T-cell (primary cell): ENCODE measurements around the gene POLE2. TPM values are rescaled to one million over a fixed set of nuclear protein-coding genes. Genes with fewer than 3 reads are reported as not detected.

ENCODE experiments used
- ATAC-seq, 4 experiments: fragments of 200-7000 bp in 3 of 4; fragments of 150-1000 bp in 1 of 4; cut with Tn5 transposase; replicated peaks in 1 of 4; 1 replicate in 3 of 4; 2 replicates in 1 of 4; pipeline ENCODE4 v1.10.0; 2021; ENCODE audit warnings: moderate library complexity in 3 of 4, mild to moderate bottlenecking in 2 of 4, moderate number of reproducible peaks in 1 of 4
- CTCF ChIA-PET, 2 donors: fragments of 300-600 bp; sonication (Branson Sonifier 250); formaldehyde crosslinking; loops; one replicate each; lab custom pipeline; 2022; ENCODE audit warnings: antibody characterized with exemption in 2 of 2; lab: Charles Lee
- POLR2A ChIA-PET, 2 donors: fragments of 300-600 bp; sonication (Branson Sonifier 250); formaldehyde crosslinking; loops; one replicate each; lab custom pipeline; 2022; ENCODE audit warnings: antibody characterized with exemption in 2 of 2; lab: Charles Lee
- DNase-seq, 35 experiments: peaks; one replicate each; pipeline versions ENCODE4 v3.0.0 to v3.0.0-alpha.2; 2013 to 2023
- H3K27ac ChIP-seq: one replicate; pipeline ENCODE4 v1.5.1; 2013; ENCODE audit warnings: low read length
- H3K27me3 ChIP-seq, 2 experiments: replicated peaks in 1 of 2; 1 replicate in 1 of 2; 2 replicates in 1 of 2; pipeline versions ENCODE4 v1.6.1 to v1.7.0; 2013; ENCODE audit warnings: low read length in 1 of 2, mixed read lengths in 1 of 2; ENCODE audit not compliant: control insufficient read depth in 2 of 2, insufficient read depth in 2 of 2; ENCODE audit errors: extremely low read depth in 1 of 2
- H3K36me3 ChIP-seq, 2 donors: 1 replicate in 1 of 2; 2 replicates in 1 of 2; pipeline versions ENCODE4 v1.6.1 to v1.7.0; 2013; ENCODE audit warnings: low read length in 1 of 2; ENCODE audit not compliant: control insufficient read depth in 2 of 2, insufficient read depth in 1 of 2; ENCODE audit errors: extremely low read depth in 1 of 2
- H3K4me1 ChIP-seq, 2 experiments: 1 replicate in 1 of 2; 2 replicates in 1 of 2; pipeline versions ENCODE4 v1.6.1 to v1.7.0; 2013; ENCODE audit warnings: low read length in 2 of 2, mixed read lengths in 1 of 2; ENCODE audit not compliant: insufficient read depth in 2 of 2, control insufficient read depth in 1 of 2; ENCODE audit errors: extremely low read depth in 1 of 2
- H3K4me3 ChIP-seq, 2 donors: 1 replicate in 1 of 2; 2 replicates in 1 of 2; pipeline versions ENCODE4 v1.5.1 to v1.7.0; 2013; ENCODE audit warnings: mild to moderate bottlenecking in 2 of 2, low read length in 1 of 2, moderate library complexity in 1 of 2; ENCODE audit not compliant: control insufficient read depth in 1 of 2; ENCODE audit errors: extremely low read depth in 1 of 2
- H3K9me3 ChIP-seq: 2 replicates; pipeline ENCODE4 v1.7.0; 2013
- H3K27ac Mint-ChIP-seq, 2 donors: one replicate each; pipeline ENCODE4 v1.8.0; 2020 to 2021; ENCODE audit warnings: mild to moderate bottlenecking in 2 of 2, mixed read lengths in 2 of 2
- H3K27me3 Mint-ChIP-seq, 2 donors: one replicate each; pipeline ENCODE4 v1.8.0; 2021 to 2022; ENCODE audit warnings: mixed read lengths in 2 of 2
- H3K36me3 Mint-ChIP-seq: one replicate; pipeline ENCODE4 v1.8.0; 2021; ENCODE audit warnings: mixed read lengths
- H3K4me1 Mint-ChIP-seq, 3 donors: one replicate each; pipeline ENCODE4 v1.8.0; 2020 to 2022; ENCODE audit warnings: mixed read lengths in 3 of 3, mild to moderate bottlenecking in 1 of 3
- H3K4me3 Mint-ChIP-seq, 3 donors: one replicate each; pipeline ENCODE4 v1.8.0; 2020 to 2022; ENCODE audit warnings: mild to moderate bottlenecking in 3 of 3, mixed read lengths in 3 of 3, moderate library complexity in 3 of 3
- H3K9me3 Mint-ChIP-seq, 3 donors: one replicate each; pipeline ENCODE4 v1.8.0; 2020 to 2022; ENCODE audit warnings: mixed read lengths in 3 of 3
- WGBS: methylation state at CpG from one replicate; pipeline ENCODE4 v1.1.5; 2013; ENCODE audit warnings: missing lambda C conversion rate; ENCODE audit not compliant: insufficient coverage; 5-methylcytosine and 5-hydroxymethylcytosine counted together
- total RNA-seq, 35 experiments: library from RNA in 6 of 35; stranded (reverse) in 6 of 35; fragments of 120-200 nt in 1 of 35; gene quantifications; one replicate each; pipeline versions ENCODE4 v1.2.1 to v1.2.4 and lab custom pipeline; 2013 to 2026

Gene POLE2
- total RNA-seq, 5 donors from 2014 or later (not counting 1 experiment from before 2014, with no cell fraction given) = 0.99 to 4.0 (median 1.8) TPM

DNA sequence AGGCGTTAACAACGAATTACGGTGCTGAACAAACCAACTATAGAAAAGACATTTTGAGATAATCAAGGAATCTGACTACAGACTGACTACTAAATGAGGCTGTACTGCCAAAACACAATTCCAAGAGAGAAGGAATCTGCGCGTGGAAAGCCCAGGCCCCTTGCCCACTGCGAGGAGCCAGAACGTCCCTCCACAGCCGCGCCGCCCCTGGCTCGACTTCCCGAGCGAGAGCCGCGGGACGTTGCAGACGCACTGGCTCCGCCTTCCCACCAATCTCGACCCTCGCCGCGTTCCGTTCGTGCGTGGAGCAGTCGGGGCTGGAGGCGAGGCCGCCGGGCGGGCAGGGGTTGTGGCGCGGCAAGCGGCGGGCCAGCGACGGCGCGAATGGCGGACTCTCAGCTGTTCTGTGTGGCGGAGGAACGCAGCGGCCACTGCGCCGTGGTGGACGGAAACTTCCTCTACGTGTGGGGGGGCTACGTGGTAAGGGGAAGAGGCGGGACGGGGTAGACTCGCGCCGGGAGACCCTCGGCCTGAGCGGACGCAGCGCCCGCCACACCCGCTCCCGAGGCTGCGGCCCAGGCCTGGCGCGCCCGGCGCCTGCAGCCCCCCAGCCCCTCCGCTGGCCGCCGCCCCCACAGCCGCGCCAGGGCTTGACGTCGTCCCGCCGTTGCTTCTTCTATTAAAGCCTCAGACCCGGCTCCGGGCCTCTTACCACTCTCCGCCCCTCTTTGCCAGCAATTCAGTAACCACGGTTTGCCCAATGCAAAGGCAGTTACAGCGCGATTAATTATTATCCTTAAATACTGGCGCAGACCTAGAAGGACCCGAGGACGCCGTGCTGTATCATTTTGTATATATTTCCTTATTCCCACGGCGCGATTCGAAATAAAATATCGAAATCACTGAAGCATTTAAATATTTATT lies 5.1 kb upstream of the POLE2 start, which contains the start of gene KLHDC1:
TSS of gene KLHDC1 (plus strand) at position 310 of the 924 bp plus-strand sequence. CDS start at position 385, 75 bp downstream.
- Histone ChIP-seq H3K36me3 (no peaks in the 10 kb centered on the region), H3K4me1 (peaks cover 4 to 11% of the 10 kb centered on the region in 2 experiments), H3K9me3 (no peaks in the 10 kb centered on the region), H3K27me3 (no peaks in the 10 kb centered on the region), H3K4me3 (peak within 1 kb of the TSS; percentile 66 to 73), H3K27ac (peak within 1 kb of the TSS; percentile 74)
- H3K9me3 Mint-ChIP-seq = no peaks in the 10 kb centered on the region
- ChIA-PET CTCF (interaction anchor here (0.6 to 1.0 kb wide), 4 partner anchors 58 to 159 kb away, joined by 3 to 5 read pairs (median 4); partner anchors contain the start of genes DNAAF2 (in 1 of the 2) and NEMF (in 1 of the 2)), POLR2A (interaction anchor here in 1 of 2 donors (0.5 to 0.6 kb wide), 5 partner anchors 15 to 876 kb away, joined by 3 to 5 read pairs (median 3); no protein-coding TSS in a partner anchor)
- ATAC-seq (peak; percentile 87 to 90 (median 88)), DNase-seq (peak; percentile 47 to 87 (median 74))
- H3K27me3 Mint-ChIP-seq = no peaks in the 10 kb centered on the region
- H3K4me1 Mint-ChIP-seq = peaks cover 33 to 42% (median 36%) of the 10 kb centered on the region in 3 donors
- peak within 1 kb of the TSS; percentile 84 to 89 (median 85) for H3K4me3 Mint-ChIP-seq
- under 1% methylated on average over 75 of the region's 88 CpGs for WGBS
- peak within 1 kb of the TSS; percentile 89 to 95 for H3K27ac Mint-ChIP-seq
- no peaks in the 10 kb centered on the region for H3K36me3 Mint-ChIP-seq

DNA sequence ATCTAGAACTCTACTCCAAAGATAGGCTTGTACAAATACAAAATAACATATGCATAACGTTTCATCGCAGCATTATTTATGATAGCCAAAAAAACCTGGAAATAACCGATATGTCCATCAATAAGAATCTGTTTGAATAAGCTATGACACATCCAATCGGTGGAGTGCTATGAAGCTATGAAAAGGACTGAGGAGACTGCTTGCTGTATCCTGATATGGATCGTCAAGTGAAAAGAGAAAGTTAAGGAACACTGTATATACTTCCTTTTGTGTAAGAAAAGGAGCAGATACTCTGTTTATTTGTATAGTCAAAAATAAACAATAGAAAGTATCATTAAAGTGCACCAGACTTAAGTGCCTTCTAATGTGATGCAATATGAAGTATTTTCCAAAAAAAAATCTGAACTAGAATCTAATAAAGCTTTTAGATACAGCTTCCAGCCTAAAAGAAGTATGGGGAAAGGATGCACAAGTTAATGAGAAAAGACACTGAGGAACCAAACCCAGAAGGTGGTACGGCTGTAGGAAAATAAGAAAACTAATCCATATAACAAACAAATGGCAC lies 4.3 kb upstream of the POLE2 start:
- no peaks in the 10 kb centered on the region for H3K36me3 ChIP-seq
- WGBS = no CpG with 5 or more reads among the region's 6 CpGs
- H3K4me3 ChIP-seq = peak overlapping the region; percentile 66 to 73
- Mint-ChIP-seq H3K9me3 (no peaks in the 10 kb centered on the region), H3K4me1 (peaks cover 37 to 45% (median 40%) of the 10 kb centered on the region in 3 donors), H3K36me3 (no peaks in the 10 kb centered on the region), H3K4me3 (peak overlapping the region; percentile 84 to 89 (median 85)), H3K27ac (peak overlapping the region; percentile 89 to 95), H3K27me3 (no peaks in the 10 kb centered on the region)
- ChIA-PET POLR2A (interaction anchor here in 1 of 2 donors (0.5 to 0.6 kb wide), 4 partner anchors 15 to 850 kb away, joined by 3 to 5 read pairs (median 4); no protein-coding TSS in a partner anchor), CTCF (interaction anchor here (0.6 to 1.0 kb wide), 4 partner anchors 57 to 160 kb away, joined by 3 to 5 read pairs (median 4); partner anchors contain the start of genes DNAAF2 (in 1 of the 2) and NEMF (in 1 of the 2))
- no peaks in the 10 kb centered on the region for H3K9me3 ChIP-seq
- ATAC-seq (no peak), DNase-seq (no peak)
- H3K27me3 ChIP-seq = no peaks in the 10 kb centered on the region
- H3K27ac ChIP-seq = peak overlapping the region; percentile 74
- peaks cover 4 to 16% of the 10 kb centered on the region in 2 experiments for H3K4me1 ChIP-seq

DNA sequence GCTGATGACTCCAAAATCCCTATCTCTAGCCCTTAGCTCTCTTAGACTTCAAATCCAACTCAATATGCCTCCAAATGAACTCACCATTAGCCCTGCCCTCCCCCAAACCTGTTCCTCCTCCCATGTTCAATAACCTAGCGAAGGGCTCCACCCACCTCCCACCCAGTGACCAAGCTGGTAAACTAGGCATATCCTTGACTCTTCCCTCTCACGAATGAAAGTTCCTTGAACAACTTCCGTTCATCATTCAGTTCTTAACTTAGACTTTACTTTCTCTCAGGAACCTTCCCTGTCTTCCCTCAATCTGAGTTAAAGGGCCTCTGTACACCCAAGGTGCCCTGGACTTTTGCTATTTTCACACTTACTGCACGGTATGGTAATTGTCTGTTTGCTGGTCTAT lies 3.0 kb upstream of the POLE2 start:
- H3K27ac Mint-ChIP-seq = peak overlapping the region in 1 of 2 donors; percentile 95
- no peaks in the 10 kb centered on the region for H3K9me3 Mint-ChIP-seq
- H3K27ac ChIP-seq = no peak overlapping the region
- DNase-seq = no peak
- POLR2A ChIA-PET = interaction anchor here in 1 of 2 donors (0.5 kb wide), 1 partner anchor 71 kb away, joined by 3 read pairs; the partner anchor contains the start of gene RPL36AL
- H3K36me3 ChIP-seq = no peaks in the 10 kb centered on the region
- peaks cover 40 to 45% (median 43%) of the 10 kb centered on the region in 3 donors for H3K4me1 Mint-ChIP-seq
- no peaks in the 10 kb centered on the region for H3K9me3 ChIP-seq
- no peaks in the 10 kb centered on the region for H3K27me3 Mint-ChIP-seq
- CTCF ChIA-PET = interaction anchor here (0.6 to 1.2 kb wide), 2 partner anchors 57 to 80 kb away, joined by 3 to 4 read pairs; no protein-coding TSS in a partner anchor
- H3K4me1 ChIP-seq = peaks cover 4 to 17% of the 10 kb centered on the region in 2 experiments
- peak overlapping the region in 2 of 3 donors; percentile 1 to 85 for H3K4me3 Mint-ChIP-seq
- no peak overlapping the region for H3K4me3 ChIP-seq
- 95% methylated on average over 2 of the region's 4 CpGs for WGBS
- no peaks in the 10 kb centered on the region for H3K27me3 ChIP-seq
- H3K36me3 Mint-ChIP-seq = no peaks in the 10 kb centered on the region
- ATAC-seq = no peak

DNA sequence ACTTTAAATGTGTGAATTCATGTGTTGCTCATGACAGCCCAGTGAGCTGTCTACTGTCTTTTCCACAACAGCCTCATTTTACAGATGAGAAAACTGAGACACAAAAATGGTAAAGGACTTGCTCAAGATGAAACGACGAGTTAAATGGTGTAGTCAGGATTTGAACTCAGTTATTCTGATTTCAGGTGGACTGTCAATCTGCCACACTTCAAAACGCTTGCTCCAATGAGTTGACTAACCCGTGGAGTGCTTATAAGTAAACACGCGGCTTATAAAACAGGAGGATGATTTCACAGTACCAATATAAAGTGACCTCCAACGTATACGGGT lies 652 bp upstream of the POLE2 start:
- peaks cover 23 to 28% (median 28%) of the 10 kb centered on the region in 3 donors for H3K4me1 Mint-ChIP-seq
- no peaks in the 10 kb centered on the region for H3K27me3 Mint-ChIP-seq
- Histone ChIP-seq H3K36me3 (no peaks in the 10 kb centered on the region), H3K27me3 (no peaks in the 10 kb centered on the region), H3K4me1 (peaks cover 4 to 14% of the 10 kb centered on the region in 2 experiments), H3K9me3 (no peaks in the 10 kb centered on the region), H3K27ac (no peak overlapping the region), H3K4me3 (no peak overlapping the region)
- no peaks in the 10 kb centered on the region for H3K36me3 Mint-ChIP-seq
- no peaks in the 10 kb centered on the region for H3K9me3 Mint-ChIP-seq
- H3K4me3 Mint-ChIP-seq = peak overlapping the region; percentile 83 to 86 (median 83)
- DNase-seq (no peak), ATAC-seq (no peak)
- ChIA-PET POLR2A (no interaction called here), CTCF (no interaction called here)
- H3K27ac Mint-ChIP-seq = peak overlapping the region; percentile 43 to 88
- WGBS = no CpG with 5 or more reads among the region's 8 CpGs

DNA sequence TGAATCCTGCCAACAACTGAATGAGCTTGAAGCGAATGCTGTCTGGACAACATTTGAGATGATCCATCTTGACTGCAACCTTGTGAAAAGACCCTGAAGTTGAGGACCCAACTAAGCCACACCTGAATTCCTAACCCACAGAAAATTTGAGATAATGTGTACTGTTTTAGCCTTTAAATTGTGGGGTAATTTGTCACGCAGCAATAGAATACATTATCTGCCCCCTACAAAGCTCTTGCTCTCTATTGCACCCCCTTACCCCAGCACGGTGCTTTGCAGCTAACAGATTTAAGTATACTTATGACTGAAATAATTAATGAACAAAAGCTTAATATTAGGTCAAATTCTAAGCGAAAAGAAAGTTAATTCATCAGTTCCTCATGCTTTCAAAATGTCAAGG lies 1.6 kb downstream of the POLE2 start:
- Mint-ChIP-seq H3K4me1 (peaks cover 13 to 19% (median 17%) of the 10 kb centered on the region in 3 donors), H3K9me3 (no peaks in the 10 kb centered on the region), H3K27me3 (no peaks in the 10 kb centered on the region), H3K27ac (no peak overlapping the region), H3K36me3 (no peaks in the 10 kb centered on the region), H3K4me3 (peak overlapping the region; percentile 49 to 86 (median 64))
- Histone ChIP-seq H3K27me3 (no peaks in the 10 kb centered on the region), H3K36me3 (no peaks in the 10 kb centered on the region), H3K9me3 (no peaks in the 10 kb centered on the region), H3K27ac (no peak overlapping the region), H3K4me3 (no peak overlapping the region), H3K4me1 (peaks cover 0 to 11% of the 10 kb centered on the region in 2 experiments)
- WGBS = 100% methylated on average over 1 of the region's 4 CpGs
- POLR2A ChIA-PET = interaction anchor here in 1 of 2 donors (0.7 kb wide), 1 partner anchor 137 kb away, joined by 3 read pairs; no protein-coding TSS in a partner anchor
- ATAC-seq = no peak
- CTCF ChIA-PET = interaction anchor here in 1 of 2 donors (1.1 kb wide), 1 partner anchor 20 kb away, joined by 3 read pairs; no protein-coding TSS in a partner anchor
- no peak for DNase-seq

DNA sequence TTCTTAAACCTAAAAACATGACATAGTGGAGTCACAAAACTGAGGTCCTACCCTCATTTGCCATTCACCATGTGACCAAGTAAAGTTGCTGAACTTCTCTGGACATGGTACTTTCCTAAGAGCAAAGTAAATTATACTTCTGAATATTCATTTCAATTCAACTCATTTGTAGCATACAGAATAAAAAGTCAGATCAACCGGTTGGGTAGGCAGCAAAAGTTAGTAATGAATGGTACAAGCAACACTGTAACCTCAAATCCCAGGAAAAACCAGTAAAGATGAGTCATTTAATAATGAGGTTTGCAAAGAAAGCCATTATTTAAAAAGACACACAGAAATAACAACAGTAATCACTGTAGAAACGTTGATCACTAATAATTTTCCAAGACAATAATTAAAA lies 8.7 kb downstream of the POLE2 start:
- no peak overlapping the region for H3K4me3 ChIP-seq
- H3K27ac ChIP-seq = no peak overlapping the region
- Mint-ChIP-seq H3K36me3 (peaks cover 4% of the 10 kb centered on the region), H3K9me3 (peaks cover 0 to under 1% (median 0%) of the 10 kb centered on the region in 3 donors), H3K27me3 (no peaks in the 10 kb centered on the region), H3K4me1 (no peaks in the 10 kb centered on the region), H3K27ac (no peak overlapping the region), H3K4me3 (no peak overlapping the region)
- no peaks in the 10 kb centered on the region for H3K4me1 ChIP-seq
- ChIA-PET POLR2A (no interaction called here), CTCF (no interaction called here)
- no peaks in the 10 kb centered on the region for H3K27me3 ChIP-seq
- H3K9me3 ChIP-seq = no peaks in the 10 kb centered on the region
- DNase-seq (no peak), ATAC-seq (no peak)
- WGBS = no CpG with 5 or more reads among the region's 2 CpGs
- no peaks in the 10 kb centered on the region for H3K36me3 ChIP-seq
